NCI-H345 (cell line): ENCODE results near the gene SEC24C.
A peak's percentile ranks its signal among the peaks of the same experiment; 100 is the strongest.
"Not testable (repeated sequence)": the region's sequence is repeated elsewhere in the genome, so short reads cannot be mapped to it uniquely, and the experiment has no call there.

Source experiments
- DNase-seq: peaks from one replicate; lab custom pipeline; 2025; lab: John Stamatoyannopoulos, UW

The SEC24C gene

DNA sequence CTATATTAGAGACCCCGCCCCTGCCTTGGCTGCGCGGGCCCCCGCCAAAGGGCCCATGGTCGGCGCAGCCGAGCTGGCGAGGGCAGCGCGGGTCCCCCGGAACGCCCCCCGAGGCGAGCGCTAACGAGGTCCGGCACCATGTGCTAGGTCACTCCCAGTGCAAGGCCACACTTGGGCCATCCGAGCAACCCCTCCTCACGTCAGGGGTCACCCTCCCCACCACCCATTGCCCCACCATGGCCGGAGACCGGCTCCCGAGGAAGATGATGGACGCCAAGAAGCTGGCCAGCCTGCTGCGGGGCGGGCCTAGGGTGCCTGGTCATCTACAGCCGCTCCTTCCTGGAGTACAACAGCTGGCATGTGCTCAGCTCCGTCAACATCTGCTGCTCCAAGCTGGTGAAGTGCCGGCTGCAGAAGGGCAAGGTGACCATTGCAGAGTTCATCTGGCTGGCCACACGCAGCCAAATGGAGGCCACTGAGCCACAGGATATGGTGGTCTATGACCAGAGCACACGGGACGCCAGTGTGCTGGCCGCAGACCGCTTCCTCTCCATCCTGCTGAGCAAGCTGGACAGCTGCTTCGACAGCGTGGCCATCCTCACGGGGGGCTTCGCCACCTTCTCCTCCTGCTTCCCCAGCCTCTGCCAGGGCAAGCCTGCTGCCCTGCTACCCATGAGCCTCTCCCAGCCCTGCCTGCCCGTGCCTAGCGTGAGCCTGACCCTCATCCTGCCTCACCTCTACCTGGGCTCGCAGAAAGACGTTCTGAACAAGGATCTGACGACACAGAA, 12.4 kb upstream of the SEC24C start:
- DNase-seq, result no peak

DNA sequence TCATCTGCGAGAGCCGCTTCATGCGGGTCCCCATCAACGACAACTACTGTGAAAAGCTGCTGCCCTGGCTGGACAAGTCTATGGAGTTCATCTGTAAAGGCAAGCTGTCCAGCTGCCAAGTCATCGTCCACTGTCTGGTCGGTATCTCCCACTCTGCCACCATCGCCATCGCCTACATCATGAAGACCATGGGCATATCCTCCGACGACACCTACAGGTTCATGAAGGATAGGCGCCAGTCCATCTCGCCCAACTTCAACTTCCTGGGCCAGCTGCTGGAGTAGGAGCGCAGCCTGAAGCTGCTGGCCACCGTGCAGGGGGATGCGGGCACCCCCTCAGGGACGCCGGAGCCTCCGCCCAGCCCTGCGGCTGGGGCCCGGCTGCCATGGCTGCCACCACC, 11.7 kb upstream of the SEC24C start:
- DNase-seq, result no peak

DNA sequence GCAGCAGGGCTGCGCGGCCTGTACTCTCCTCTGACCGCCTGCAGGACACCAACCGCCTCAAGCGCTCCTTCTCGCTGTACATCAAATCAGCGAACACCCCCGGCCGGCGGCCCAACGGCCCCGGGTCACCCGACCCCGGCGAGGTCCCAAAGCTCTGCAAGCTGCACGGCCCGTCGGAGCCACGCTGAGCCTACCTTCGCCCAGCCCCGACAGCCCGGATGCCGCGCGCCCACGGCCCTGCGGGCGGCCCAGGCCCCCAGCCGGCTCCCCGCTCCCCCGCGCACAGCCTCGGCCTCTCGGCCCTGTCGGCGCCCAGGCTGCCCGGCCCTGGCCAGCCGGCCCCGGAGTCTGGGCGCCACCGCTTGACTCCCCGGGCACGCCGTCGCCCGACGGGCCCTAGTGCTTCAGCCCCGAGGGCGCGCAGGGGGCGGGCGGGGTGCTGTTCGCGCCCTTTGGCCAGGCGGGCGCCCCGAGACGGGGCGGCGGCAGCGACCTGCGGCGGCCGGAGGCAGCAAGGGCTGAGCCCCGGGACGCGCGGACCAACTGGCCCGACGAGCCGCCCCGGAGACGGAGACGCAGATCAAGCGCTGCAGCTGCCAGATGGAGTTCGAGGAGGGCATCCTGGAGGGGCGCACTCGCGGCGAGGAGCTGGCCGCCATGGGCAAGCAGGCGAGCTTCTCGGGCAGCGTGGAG, 11.1 kb upstream of the SEC24C start:
- no peak for DNase-seq

DNA sequence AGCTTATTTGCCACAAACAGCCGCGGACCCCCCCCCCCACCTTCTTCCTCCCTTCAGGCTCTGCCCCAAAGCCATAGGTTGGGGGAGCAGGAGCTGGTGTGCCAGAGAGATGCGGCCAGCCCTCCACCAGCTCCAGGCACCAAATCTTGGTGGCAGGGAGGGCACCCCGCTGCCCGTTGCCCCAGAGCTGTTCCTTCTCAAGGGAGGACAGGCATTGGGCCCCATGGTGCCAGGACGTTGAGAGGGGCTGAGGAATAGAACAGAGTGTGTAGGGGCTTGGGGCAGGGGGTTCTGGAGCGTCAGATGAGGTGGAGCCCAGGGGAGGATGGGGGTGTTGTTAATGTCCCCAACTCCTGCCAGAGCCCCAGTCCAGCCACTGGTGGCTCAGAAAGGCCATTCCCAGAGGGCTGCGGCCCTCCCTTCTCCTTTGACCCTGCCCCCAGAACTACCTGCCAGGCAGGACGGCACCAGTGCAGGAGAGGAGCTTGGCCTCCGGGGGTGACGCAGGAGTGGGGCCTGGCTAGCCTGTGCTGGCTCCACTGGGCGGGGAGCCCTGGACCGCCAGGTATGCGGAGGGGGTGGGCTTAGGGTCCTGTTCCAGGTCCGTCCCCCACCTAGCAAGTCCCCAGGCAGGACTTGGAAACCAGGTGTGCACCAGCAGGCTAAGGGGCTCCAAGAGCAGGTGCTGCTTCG, 10.0 kb upstream of the SEC24C start:
- DNase-seq, result no peak

- DNase-seq, result no peak
Measured at GRCh38 chr10:73734796-73735305, 9.3 kb upstream of the SEC24C start.

- not testable (repeated sequence) for DNase-seq
Measured at GRCh38 chr10:73740501-73741254, 3.5 kb upstream of the SEC24C start.

DNA sequence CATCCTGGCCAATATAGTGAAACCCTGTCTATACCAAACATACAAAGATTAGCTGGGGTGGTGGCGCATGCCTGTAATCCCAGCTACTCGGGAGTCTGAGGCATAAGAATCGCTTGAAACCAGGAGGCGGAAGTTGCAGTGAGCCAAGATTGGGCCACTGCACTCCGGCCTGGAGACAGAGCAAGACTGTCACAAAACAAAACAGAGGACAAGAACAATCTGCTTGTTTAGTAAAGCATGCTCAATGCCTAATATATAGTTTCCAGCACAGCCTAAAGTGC, 1.8 kb upstream of the SEC24C start:
- DNase-seq, result no peak

DNA sequence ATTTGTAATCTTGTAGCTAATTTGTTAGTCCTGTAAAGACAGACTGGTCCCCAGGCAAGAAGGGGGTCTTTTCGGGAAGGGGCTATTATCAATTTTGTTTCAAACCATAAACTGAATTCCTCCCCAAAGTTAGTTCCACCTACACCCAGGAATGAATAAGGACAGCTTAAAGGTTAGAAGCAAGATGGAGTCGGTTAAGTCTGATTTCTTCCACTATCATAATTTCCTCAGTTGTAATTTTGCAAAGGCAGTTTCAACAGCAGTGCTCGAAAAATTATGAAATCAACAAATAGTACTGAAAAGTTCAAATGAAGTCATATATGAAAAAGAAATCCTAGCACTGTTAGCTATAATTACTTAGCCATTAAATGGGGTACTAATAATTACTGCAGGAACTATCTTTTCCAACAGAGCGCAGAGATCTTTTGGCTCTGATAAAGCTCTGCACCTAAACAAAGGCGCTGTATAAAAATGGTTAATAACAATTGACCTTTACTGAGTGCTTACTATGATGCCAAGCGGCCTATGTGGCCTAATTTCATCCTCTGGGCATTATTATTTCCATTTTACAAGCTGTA, 756 bp upstream of the SEC24C start:
- no peak for DNase-seq

- no peak for DNase-seq
Measured at GRCh38 chr10:73744664-73744975, 448 bp downstream of the SEC24C start.

DNA sequence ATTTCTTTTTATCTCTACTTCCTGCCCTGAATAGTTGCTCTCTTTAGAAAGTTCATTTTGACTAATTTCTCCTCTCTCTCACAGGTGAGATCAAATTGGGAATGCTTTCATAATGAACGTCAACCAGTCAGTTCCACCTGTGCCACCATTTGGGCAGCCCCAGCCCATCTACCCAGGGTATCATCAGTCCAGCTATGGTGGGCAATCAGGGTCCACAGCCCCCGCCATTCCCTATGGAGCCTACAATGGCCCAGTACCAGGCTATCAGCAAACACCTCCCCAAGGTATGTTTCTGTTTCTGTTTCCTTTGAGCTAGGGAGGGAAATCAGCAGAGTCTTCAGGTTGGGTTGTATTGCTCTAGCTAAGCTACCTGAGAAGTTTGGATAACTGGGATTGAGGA, 2.5 kb downstream of the SEC24C start:
- no peak for DNase-seq

- DNase-seq, result no peak
Measured at GRCh38 chr10:73750819-73751218, 6.6 kb downstream of the SEC24C start.

GRCh38 chr10:73756183-73756582, 12.0 kb downstream of the SEC24C start:
- DNase-seq, result no peak

GRCh38 chr10:73758704-73759511, 14.7 kb downstream of the SEC24C start:
- DNase-seq, result no peak

GRCh38 chr10:73759512-73760115, 15.4 kb downstream of the SEC24C start:
- DNase-seq, result no peak

DNA sequence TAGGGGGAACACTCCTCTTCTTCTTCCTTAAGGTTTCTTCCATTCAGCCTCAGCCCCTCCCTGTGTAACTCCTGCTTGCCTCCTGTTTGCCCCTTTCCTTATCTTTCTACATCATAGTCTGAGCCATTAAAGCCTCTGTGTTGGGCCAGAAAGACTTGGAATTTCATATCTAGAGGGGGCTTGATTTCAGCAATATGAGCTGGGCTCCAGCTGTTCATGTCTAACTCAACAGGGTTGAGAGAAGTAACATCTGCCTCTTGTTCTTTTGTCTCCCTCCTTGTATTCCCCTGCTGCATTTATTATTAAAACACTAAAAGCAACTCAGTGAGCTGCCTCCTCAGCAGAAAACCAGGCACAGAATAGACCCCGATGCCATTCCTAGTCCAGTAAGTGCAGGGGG, 17.6 kb downstream of the SEC24C start:
- DNase-seq, result no peak

DNA sequence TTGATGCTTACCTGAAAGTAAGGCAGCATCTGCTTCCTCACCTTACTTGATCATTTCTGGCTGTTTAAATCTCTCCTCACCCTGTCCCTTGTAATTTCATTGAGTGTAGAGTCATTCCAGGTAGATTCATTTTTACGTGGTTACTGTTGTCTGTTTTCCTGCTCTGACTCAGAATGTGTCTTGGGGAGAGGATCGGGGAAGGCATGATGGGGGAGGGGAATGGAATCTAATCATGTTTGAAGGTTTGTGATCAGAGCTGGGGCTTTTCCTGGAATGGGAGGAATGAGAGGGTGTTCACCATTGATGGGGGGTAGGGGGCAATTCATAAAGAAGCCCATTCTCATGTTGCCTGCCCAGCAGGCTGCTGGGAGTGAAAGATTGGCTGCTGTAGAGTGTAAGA, 18.7 kb downstream of the SEC24C start:
- DNase-seq, result no peak

DNA sequence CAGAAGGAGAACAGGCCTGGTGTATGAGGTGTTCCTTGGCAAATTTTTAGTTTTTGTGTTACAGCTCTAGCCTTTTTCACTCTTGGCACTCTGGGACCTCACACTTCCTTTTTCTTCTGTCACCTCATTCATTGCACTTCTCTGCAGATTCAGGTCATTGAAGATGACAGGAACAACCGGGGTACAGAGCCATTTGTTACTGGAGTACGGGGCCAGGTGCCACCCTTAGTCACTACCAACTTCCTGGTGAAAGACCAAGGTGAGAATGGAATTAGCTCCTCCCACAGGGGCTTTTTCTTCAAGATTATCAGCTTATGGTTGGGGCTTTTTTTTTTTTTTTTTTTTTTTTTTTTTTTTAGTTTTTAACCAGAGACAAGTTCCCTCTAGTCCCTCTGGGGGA, 19.2 kb downstream of the SEC24C start:
- no peak for DNase-seq

DNA sequence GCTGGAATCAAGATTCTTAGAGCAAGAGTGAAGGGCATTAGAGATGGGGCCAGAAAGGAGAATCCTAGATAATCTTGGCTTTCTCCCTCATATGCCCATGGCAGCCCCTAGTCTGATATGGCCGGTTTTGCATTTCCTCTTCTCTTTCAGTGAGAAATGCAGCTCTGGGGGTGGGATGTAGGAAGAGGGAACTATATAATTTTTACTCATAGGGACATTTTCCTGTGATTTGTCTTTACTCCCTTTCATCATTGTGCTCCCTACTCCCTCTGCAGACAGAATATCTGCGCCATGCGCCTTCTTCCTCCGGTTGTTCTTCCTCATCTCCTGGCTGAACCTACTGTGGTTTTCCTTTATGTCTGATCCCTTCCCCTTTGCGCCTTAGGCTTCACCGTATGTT, 20.9 kb downstream of the SEC24C start:
- DNase-seq, result no peak

DNA sequence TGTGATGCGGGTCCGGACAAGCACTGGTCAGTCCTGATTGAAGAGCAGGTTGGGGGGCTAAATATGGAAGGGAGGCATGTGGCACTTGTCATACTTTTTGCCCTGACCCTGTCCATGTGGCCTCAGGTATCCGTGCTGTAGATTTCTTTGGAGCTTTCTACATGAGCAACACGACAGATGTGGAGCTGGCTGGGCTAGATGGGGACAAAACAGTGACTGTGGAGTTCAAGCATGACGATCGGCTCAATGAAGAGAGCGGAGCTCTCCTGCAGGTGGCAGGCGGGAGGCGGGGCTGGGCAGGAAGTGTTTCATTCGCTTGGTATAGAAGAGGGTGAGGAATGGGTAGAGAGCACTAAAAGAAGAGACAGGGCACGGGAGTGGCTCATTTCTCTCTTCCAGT, 24.7 kb downstream of the SEC24C start:
- DNase-seq, result peak; percentile 34

GRCh38 chr10:73769396-73769795, 25.2 kb downstream of the SEC24C start:
- no peak for DNase-seq

DNA sequence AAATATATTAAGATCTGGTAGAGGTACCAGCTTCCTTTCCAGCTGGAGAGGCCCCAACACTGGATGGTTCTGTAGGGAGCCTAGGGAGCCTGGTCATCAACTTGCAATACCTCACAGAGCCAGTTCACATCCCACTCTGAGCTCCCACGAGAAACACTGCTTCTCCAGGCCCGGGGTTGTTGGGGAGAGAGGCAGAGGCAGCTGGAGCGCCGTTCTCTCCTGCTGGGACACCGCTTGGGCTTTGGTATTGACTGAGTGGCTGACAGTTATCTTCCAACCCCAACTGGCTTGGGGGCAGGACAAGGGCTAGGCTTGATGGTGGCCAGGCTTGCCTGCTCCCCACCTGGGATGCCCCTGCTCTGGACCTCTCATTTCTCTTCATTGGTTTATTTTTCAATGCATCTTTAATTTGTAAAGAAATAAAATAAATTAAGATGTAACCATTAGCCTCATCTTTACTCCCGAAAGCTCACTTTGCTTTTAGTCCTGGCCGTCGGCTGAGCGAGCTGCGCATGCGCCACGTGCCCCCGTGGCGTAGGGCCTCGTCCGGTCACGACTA, 27.6 kb downstream of the SEC24C start:
- DNase-seq, result no peak
